ENCODE data around the gene PTPN4.
"Not testable (repeated sequence)": the region's sequence is repeated elsewhere in the genome, so short reads cannot be mapped to it uniquely, and the experiment has no call there.

PTPN4 gene

DNA sequence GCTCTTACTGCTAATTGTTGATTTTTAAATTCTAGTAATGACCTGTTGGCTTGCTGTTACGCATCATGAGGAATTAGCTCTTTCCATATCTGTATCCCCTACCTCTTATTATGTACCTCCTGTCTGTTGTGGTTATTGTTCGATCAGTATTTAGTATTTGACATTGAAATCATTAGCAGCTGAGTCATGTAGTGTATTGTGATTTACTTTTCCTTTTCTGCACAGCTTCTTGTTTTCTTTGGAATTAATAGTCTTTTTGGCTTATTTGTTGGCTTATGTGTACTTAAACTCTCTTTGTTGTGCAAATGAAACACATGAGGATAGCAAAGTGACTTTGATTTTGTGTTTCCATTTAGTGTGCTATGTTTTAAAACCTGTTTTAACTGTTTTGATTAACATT, 257.5 kb downstream of the PTPN4 start:
- DNase-seq (ENCODE audit: low read depth in 2 of 2), result no peak

DNA sequence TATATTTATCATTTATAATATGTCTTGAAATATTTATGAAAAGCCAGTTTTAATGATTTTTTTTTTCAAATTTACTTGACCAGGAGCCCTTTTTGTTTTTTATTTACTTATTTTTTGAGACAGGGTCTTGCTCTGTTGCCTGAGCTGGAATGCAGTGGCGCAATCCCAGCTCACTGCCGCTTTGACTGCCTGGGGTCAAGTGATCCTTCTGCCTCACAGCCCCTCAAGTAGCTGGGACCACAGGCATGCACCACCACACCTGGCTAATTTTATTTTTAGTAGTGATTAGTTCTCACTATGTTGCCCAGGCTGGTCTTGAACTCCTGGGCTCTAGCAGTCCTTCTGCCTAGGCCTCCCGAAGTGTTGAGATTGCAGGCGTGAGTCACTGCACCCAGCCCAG, 258.8 kb downstream of the PTPN4 start:
- DNase-seq (ENCODE audit: low read depth in 2 of 2), result no peak

GRCh38 chr2:120020554-120020953, 260.8 kb downstream of the PTPN4 start:
- no peak for DNase-seq (ENCODE audit: low read depth in 2 of 2)

DNA sequence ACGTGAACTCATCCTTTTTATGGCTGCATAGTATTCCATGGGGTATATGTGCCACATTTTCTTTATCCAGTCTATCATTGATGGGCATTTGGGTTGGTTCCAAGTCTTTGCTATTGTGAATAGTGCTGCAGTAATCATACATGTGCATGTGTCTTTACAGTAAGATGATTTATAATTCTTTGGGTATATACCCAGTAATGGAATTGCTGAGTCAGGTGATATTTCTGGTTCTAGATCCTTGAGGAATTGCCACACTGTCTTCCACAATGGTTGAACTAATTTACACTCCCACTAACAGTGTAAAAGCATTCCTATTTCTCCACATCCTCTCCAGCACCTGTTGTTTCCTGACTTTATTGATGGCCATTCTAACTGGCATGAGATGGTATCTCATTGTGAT, 262.8 kb downstream of the PTPN4 start:
- not testable (repeated sequence) for DNase-seq (ENCODE audit: low read depth in 2 of 2)

DNA sequence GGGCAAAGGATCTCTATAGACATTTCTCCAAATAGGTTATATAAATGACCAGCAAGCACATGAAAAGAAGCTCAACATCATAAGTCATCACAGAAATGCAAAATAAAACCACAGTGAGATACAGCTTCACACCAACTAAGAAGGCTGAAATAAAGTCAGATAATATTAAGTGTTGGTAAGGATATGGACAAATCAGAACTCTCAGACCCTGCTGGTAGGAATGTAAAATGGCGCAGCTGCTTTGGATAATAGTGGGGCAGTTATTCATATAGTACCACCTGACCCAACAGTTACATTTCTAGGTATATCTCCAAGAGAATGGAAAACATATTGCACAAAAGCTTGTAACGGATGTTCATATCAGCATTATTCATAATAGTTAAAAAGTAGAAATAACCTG, 267.2 kb downstream of the PTPN4 start:
- no peak for DNase-seq (ENCODE audit: low read depth in 2 of 2)

GRCh38 chr2:120028795-120029194, 269.1 kb downstream of the PTPN4 start:
- no peak for DNase-seq (ENCODE audit: low read depth in 2 of 2)

DNA sequence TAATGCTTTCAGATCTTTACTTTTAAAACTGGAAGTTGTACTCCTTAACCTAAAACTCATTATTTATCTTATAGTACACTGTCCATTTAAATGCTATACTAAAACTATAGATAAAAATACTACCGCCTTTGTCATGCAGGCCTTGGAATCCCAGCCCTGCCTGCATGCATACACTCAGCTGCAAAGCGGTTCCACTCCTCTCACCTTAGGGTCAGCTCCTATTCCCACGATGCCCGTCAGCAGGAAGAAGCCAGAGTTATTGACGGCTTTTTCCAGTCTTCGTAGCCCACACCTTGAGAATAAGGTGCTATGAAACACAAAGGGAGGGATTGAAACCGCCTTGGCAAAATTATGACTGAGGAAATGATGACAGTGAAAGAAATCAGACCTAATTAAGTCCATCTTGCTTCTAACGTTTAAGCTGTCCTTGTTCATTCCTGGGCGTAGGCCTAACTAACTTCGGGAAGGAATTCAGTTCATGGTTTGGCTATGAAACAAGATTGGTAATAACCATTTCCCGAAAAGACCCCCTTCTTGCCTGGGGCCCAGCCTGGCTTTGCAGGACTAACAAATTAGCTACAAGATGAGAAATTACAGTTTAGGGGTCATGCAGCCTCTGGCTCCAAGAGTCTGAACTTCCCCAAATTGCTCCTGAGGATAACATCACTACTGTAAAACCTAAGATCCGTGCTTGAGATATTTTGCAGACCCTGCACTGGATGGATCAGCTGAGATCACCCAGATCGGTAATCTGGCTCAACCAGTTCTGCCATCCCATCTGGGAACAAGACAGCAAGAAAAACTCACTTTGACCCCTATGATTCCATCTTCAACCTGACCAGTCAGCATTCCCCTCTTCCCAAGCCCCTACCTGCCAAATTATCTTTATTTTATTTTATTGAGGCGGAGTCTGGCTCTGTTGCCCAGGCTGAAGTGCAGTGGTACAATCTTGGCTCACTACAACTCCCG, 270.2 kb downstream of the PTPN4 start:
- DNase-seq (ENCODE audit: low read depth in 2 of 2), result no peak

GRCh38 chr2:120032297-120032696, 272.6 kb downstream of the PTPN4 start:
- DNase-seq (ENCODE audit: low read depth in 2 of 2), result no peak

All from stimulated activated CD8-positive, alpha-beta memory T cell treated with anti-CD3 and anti-CD28 coated beads, Interleukin-2, amount 100 ng/mL, for 48 hours (primary cell).